Large intestine (tissue), 3 donors: ENCODE results near the gene REM2. TPM values are rescaled to one million over a fixed set of nuclear protein-coding genes. Genes with fewer than 3 reads are reported as not detected.
"Not testable (repeated sequence)": the region's sequence is repeated elsewhere in the genome, so short reads cannot be mapped to it uniquely, and the experiment has no call there.

ENCODE experiments used
- DNase-seq, 2 donors: peaks; one replicate each; pipeline versions ENCODE4 v3.0.0 to v3.0.0-alpha.2; 2013
- H3K27ac ChIP-seq: one replicate; pipeline ENCODE4 v1.5.1; 2013; ENCODE audit warnings: low read length
- H3K27me3 ChIP-seq: 2 replicates; pipeline ENCODE4 v1.6.1; 2013; ENCODE audit warnings: low read length; ENCODE audit not compliant: control insufficient read depth, insufficient read depth
- H3K36me3 ChIP-seq: 2 replicates; pipeline ENCODE4 v1.6.1; 2013; ENCODE audit warnings: low read length; ENCODE audit not compliant: control insufficient read depth, insufficient read depth
- H3K4me1 ChIP-seq: one replicate; pipeline ENCODE4 v1.6.1; 2013; ENCODE audit warnings: low read length; ENCODE audit not compliant: control insufficient read depth, insufficient read depth
- H3K4me3 ChIP-seq: one replicate; pipeline ENCODE4 v1.5.1; 2013; ENCODE audit warnings: low read length
- H3K9me3 ChIP-seq: one replicate; pipeline ENCODE4 v1.6.1; 2013; ENCODE audit warnings: mild to moderate bottlenecking, low read depth, low read length, moderate library complexity; ENCODE audit not compliant: control insufficient read depth
- WGBS: methylation state at CpG from one replicate; pipeline ENCODE4 v1.1.5; 2013; ENCODE audit warnings: low lambda C conversion rate; ENCODE audit not compliant: insufficient coverage; 5-methylcytosine and 5-hydroxymethylcytosine counted together
- polyA plus RNA-seq: library from polyadenylated mRNA; unstranded; fragments of 120-200 nt; gene quantifications from one replicate; pipeline ENCODE4 v1.2.1, GENCODE V29; 2013

Gene REM2
- polyA plus RNA-seq, 1 donor, result 0.72 TPM

- not testable (repeated sequence) for H3K27me3 ChIP-seq, DNase-seq, H3K9me3 ChIP-seq, H3K27ac ChIP-seq, H3K4me1 ChIP-seq, H3K4me3 ChIP-seq
- WGBS, result no CpG with 5 or more reads among the region's 4 CpGs
- peaks cover 24% of the 10 kb centered on the region for H3K36me3 ChIP-seq
Observed at GRCh38 chr14:22914836-22915235, 31.8 kb downstream of the REM2 start.

GRCh38 chr14:22915886-22916521 is 33.0 kb downstream of the REM2 start:
- H3K4me1 ChIP-seq, result peaks cover 10% of the 10 kb centered on the region
- WGBS, result no CpG with 5 or more reads among the region's 8 CpGs
- H3K27me3 ChIP-seq, result no peaks in the 10 kb centered on the region
- H3K4me3 ChIP-seq, result no peak overlapping the region
- H3K27ac ChIP-seq, result no peak overlapping the region
- no peak for DNase-seq
- H3K9me3 ChIP-seq, result no peaks in the 10 kb centered on the region
- H3K36me3 ChIP-seq, result peaks cover 27% of the 10 kb centered on the region

- peaks cover 20% of the 10 kb centered on the region for H3K4me1 ChIP-seq
- DNase-seq, result peak; percentile 100
- no peaks in the 10 kb centered on the region for H3K9me3 ChIP-seq
- peak within 1 kb of the TSS; percentile 68 for H3K4me3 ChIP-seq
- peak within 1 kb of the TSS; percentile 89 for H3K27ac ChIP-seq
- peaks cover 40% of the 10 kb centered on the region for H3K36me3 ChIP-seq
- no peaks in the 10 kb centered on the region for H3K27me3 ChIP-seq
- no CpG with 5 or more reads among the region's 46 CpGs for WGBS
Observed at GRCh38 chr14:22918804-22919600, 36.0 kb downstream of the REM2 start, which contains the start of gene RBM23. Gene RBM23, minus strand, starts transcription at chr14:22919149.

- no CpG with 5 or more reads among the region's 10 CpGs for WGBS
- Histone ChIP-seq H3K27me3 (no peaks in the 10 kb centered on the region), H3K27ac (peak overlapping the region; percentile 84), H3K4me3 (peak overlapping the region; percentile 43), H3K9me3 (no peaks in the 10 kb centered on the region), H3K4me1 (peaks cover 20% of the 10 kb centered on the region), H3K36me3 (peaks cover 45% of the 10 kb centered on the region)
- DNase-seq, result no peak
Observed at GRCh38 chr14:22919601-22919921, 36.5 kb downstream of the REM2 start.

- Histone ChIP-seq H3K4me1 (peaks cover 20% of the 10 kb centered on the region), H3K27ac (no peak overlapping the region), H3K4me3 (no peak overlapping the region), H3K27me3 (no peaks in the 10 kb centered on the region), H3K9me3 (no peaks in the 10 kb centered on the region), H3K36me3 (peaks cover 52% of the 10 kb centered on the region)
- 100% methylated on average over 1 of the region's 6 CpGs for WGBS
- DNase-seq, result no peak
Observed at GRCh38 chr14:22920697-22921096, 37.7 kb downstream of the REM2 start.

GRCh38 chr14:22922294-22922693 is 39.3 kb downstream of the REM2 start:
- Histone ChIP-seq H3K27ac (peak overlapping the region; percentile 65), H3K9me3 (no peaks in the 10 kb centered on the region), H3K4me3 (no peak overlapping the region), H3K4me1 (peaks cover 26% of the 10 kb centered on the region), H3K27me3 (no peaks in the 10 kb centered on the region), H3K36me3 (peaks cover 57% of the 10 kb centered on the region)
- no peak for DNase-seq
- WGBS, result no CpG with 5 or more reads among the region's 2 CpGs

DNA sequence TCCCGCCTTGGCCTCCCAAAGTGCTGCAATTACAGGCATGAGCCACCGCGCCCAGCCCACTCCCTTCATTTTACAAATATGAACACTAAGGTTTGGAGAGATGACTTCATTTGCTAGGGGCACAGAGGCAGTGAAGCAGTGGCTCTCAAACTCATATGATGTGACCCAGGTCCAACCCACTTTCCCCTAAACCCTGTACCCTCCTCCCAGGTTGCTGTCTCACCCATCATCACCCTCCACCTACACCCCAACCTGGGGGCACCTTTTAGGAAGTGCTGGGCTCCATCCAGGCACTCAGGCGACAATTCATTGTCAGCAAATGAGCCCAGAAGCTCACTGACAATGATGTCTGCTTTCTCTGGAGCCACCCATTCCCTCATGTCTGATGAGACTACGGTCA is 40.7 kb downstream of the REM2 start:
- no peak for DNase-seq
- H3K36me3 ChIP-seq, result peaks cover 57% of the 10 kb centered on the region
- no peaks in the 10 kb centered on the region for H3K27me3 ChIP-seq
- 100% methylated on average over 1 of the region's 5 CpGs for WGBS
- H3K27ac ChIP-seq, result no peak overlapping the region
- no peaks in the 10 kb centered on the region for H3K9me3 ChIP-seq
- no peak overlapping the region for H3K4me3 ChIP-seq
- H3K4me1 ChIP-seq, result peaks cover 20% of the 10 kb centered on the region

GRCh38 chr14:22925513-22925912 is 42.5 kb downstream of the REM2 start:
- WGBS, result no CpG with 5 or more reads among the region's 8 CpGs
- DNase-seq, result no peak
- Histone ChIP-seq H3K9me3 (no peaks in the 10 kb centered on the region), H3K27ac (no peak overlapping the region), H3K4me1 (peaks cover 16% of the 10 kb centered on the region), H3K36me3 (peaks cover 52% of the 10 kb centered on the region), H3K27me3 (no peaks in the 10 kb centered on the region), H3K4me3 (no peak overlapping the region)

DNA sequence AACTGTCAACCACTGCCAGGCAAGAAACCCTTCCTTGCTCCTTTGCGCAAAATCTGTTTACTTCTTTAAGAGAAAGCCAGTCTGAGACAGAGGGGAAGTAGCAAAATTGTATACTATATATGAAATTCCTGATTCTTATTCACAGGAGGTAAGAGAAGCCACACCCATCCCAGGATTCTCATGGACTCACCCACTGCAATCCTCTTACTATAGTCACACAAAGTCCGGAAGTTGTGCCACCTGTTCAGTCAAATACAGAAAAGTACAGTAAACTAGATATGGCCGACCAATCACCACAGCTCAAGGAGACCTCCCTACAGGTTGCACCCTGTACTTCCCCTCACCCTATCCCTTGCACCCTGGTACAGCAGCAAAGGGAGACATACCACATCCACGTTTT is 43.3 kb downstream of the REM2 start:
- H3K9me3 ChIP-seq, result no peaks in the 10 kb centered on the region
- peak overlapping the region; percentile 37 for H3K27ac ChIP-seq
- H3K36me3 ChIP-seq, result peaks cover 44% of the 10 kb centered on the region
- no peak overlapping the region for H3K4me3 ChIP-seq
- peak in 1 of 2 donors; percentile 72 for DNase-seq
- no peaks in the 10 kb centered on the region for H3K27me3 ChIP-seq
- WGBS, result 50% methylated on average over 1 of the region's 4 CpGs
- peaks cover 16% of the 10 kb centered on the region for H3K4me1 ChIP-seq

DNA sequence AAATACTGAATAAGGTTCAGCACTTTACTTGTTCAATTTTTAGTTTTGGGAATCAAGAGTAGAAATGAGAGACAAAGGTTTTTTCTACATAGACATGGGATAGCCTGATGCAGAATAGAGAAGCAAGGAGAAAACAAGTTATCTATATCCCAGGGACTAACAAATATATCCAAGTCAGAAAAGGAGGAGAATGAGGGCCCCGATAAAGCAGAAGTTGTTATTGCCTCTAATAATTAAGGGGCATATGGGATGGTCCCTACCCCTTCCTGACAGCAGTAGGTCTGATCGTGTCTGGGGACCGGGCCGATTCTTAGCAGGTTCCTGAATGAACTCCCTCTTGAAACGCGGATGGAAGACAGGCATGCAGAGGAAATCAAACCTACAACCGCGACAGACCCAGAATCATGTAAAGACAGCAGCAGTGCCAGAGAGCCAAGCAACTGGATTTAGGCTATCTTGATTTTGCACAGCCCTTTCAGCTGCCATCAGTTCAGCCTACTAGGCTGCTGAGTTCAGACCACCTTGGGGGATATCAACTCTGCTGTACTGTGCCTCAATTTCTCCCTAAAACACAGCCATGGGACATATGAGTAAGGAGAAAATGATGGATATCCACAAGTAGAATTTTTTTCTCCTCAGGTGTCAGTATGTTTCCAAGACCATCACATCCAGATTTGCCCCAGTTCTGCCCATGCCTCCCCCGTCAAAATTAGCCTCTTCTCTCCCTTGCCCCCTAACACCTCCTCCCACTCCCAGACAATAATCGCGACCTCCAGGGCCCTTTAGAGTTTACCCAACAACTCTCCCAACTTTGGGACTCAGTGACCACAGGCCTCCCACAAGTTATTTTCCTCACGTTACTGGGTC is 45.4 kb downstream of the REM2 start:
- peak in 1 of 2 donors; percentile 21 for DNase-seq
- no peaks in the 10 kb centered on the region for H3K27me3 ChIP-seq

More for the DNA sequence above, 45.4 kb downstream of the REM2 start:
- H3K9me3 ChIP-seq, result no peaks in the 10 kb centered on the region
- peaks cover 30% of the 10 kb centered on the region for H3K36me3 ChIP-seq
- peak overlapping the region; percentile 86 for H3K27ac ChIP-seq
- peak overlapping the region; percentile 89 for H3K4me3 ChIP-seq
- no CpG with 5 or more reads among the region's 12 CpGs for WGBS
- H3K4me1 ChIP-seq, result peaks cover 6% of the 10 kb centered on the region
